SK-MEL-5 (cell line): Measurements from ENCODE around the gene NOP14. TPM values are rescaled to one million over a fixed set of nuclear protein-coding genes. Genes with fewer than 3 reads are reported as not detected.

Experiments
- DNase-seq: peaks from one replicate; pipeline ENCODE4 v3.0.0-alpha.2; 2016; ENCODE audit warnings: low read depth, low spot score
- in situ Hi-C: cut with HindIII; loops from 2 replicates; pipeline ENCODE4 v1.10.0; 2016; ENCODE audit warnings: low sequenced_read_pairs, high pct_unique_total_duplicates, low pct_unique_long_range_greater_than_20kb
- total RNA-seq: library from RNA; depleted of rRNA; stranded (reverse); fragments of >200 nt; shearing (Covaris generic); gene quantifications from 2 replicates; pipeline ENCODE4 v1.2.3, GENCODE V29; 2014; rRNA removed

The NOP14 gene
- total RNA-seq, 1 experiment from 2014 or later = 22.5 TPM

DNA sequence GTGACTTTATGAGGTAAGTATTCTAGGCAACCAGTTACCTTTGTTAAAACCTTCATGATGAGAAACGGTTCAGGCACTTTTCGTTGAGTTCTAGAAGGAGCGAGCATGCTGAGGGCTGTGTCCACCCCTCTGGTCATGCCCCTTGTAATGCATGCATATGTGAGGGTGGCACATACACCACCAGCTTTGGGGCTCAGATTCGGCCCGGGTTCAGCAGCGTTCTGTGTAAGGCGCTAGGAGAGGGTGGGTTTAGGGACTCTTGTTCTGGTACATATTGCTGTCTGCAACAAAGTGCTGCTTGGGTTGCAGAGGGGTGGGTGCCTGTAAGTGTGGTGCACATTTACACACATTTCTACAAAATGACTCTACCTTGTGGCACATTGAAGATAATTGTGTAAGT lies 54.5 kb downstream of the NOP14 start:
- no peak for DNase-seq
- in situ Hi-C loops = no loop called here

- DNase-seq = no peak
- in situ Hi-C loops = no loop called here
These were observed 55.4 kb downstream of the NOP14 start for GRCh38 chr4:2907706-2908293.

DNA sequence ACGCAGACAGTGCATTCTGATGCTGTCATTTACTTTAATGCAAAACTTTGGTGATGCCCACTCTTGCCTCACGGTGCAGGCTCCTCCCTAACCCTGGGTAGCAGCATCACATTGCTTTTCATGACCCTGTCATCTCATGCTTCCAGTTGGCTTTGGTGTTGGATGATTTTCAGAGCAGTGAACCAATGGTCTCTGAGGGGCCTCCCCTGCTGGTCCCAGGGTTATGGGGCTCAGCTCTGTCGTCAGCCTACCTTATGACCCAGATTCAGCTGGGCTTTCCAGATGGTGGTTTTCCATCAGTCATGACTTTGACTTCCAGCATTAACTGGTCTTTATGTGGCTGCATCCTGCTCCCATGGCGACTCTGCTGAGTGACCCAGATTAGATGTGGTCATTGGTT lies 56.0 kb downstream of the NOP14 start:
- in situ Hi-C loops = no loop called here
- no peak for DNase-seq

GRCh38 chr4:2906218-2906617 lies 57.0 kb downstream of the NOP14 start:
- no peak for DNase-seq

GRCh38 chr4:2905544-2905943 lies 57.7 kb downstream of the NOP14 start:
- DNase-seq = no peak
- in situ Hi-C loops = no loop called here

More at GRCh38 chr4:2906218-2906617, 57.0 kb downstream of the NOP14 start:
- in situ Hi-C loops = no loop called here

GRCh38 chr4:2902126-2902525 lies 61.1 kb downstream of the NOP14 start:
- in situ Hi-C loops = no loop called here
- no peak for DNase-seq

- no peak for DNase-seq
- in situ Hi-C loops = no loop called here
These were observed 62.0 kb downstream of the NOP14 start for GRCh38 chr4:2901186-2901585.

- in situ Hi-C loops = no loop called here
- no peak for DNase-seq
These were observed 62.5 kb downstream of the NOP14 start for GRCh38 chr4:2900741-2901140.

- in situ Hi-C loops = no loop called here
- DNase-seq = no peak
These were observed 65.2 kb downstream of the NOP14 start for GRCh38 chr4:2898001-2898400.

DNA sequence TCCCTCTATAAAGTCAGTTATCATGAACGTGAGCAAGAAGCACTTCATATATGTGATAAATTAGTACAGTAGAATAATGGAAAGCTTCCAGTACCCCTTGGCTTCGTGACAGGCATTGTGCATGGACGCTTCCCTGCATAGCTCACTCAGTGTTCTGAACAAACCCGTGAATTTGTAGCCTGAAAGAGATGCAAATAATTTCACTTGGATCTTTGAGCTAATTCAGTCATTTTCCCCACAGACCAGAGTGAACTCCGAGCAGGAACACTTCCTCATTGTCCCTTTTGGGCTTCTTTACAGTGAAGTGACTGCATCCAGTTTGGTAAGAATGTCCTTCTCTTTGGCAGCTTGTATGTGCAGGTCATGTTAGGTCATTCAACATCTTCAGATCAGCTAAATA lies 69.4 kb downstream of the NOP14 start:
- in situ Hi-C loops = no loop called here
- DNase-seq = no peak

DNA sequence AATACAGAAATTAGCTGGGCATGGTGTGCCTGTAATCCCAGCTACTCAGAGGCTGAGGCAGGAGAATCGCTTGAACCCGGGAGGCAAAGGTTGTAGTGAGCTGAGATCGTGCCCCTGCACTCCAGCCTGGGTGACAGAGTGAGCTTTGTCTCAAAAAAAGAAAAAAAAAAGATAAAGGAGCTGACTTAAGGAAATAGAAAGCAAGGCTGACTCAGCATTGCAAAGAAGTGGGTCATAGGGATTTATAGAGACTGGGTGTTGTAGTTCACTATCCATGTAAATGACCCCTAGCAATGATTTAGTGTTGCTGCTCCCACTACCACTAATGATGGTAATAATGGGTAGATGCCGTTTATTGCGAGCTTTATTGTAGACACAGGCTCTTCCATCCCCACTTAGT lies 71.9 kb downstream of the NOP14 start:
- in situ Hi-C loops = no loop called here
- no peak for DNase-seq

DNA sequence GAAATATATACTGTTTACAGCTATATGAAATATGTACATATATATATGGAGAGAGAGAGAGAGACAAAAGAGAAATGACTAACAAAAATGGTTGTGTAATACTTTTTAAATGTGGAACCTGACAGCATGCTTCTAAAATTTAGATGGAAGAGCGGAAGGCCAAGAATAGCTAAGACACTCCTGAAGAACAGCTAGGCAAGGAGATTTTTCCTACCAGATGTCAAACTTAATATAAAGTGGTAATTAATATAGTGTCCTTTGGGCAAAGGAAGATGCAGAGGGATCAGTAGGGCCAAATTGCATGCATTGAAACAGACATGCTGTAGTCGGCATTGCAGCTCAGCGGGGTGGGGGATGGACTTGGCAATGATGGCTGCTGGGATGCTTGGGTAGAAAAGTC lies 74.3 kb downstream of the NOP14 start:
- in situ Hi-C loops = no loop called here
- DNase-seq = no peak

Other genes with a start within 250 kb of the NOP14 start
- gene TNIP2, start 207.1 kb downstream of the NOP14 start, total RNA-seq = 41.1 and 43.2 TPM in 2 replicates
- 15.6 and 18.2 TPM in 2 replicates for gene SH3BP2, start 170.3 kb downstream of the NOP14 start, total RNA-seq
- 144 and 148 TPM in 2 replicates for gene ADD1, start 119.6 kb downstream of the NOP14 start, total RNA-seq
- 2.2 and 3.2 TPM in 2 replicates for gene GRK4, start 165 bp upstream of the NOP14 start, total RNA-seq
- not detected in 2 replicates for gene HTT-AS, start 111.1 kb upstream of the NOP14 start, total RNA-seq
- gene HTT, start 111.3 kb upstream of the NOP14 start, total RNA-seq = 17.2 and 18.0 TPM in 2 replicates